ENCODE results near the gene CDK14.

Gene CDK14

DNA sequence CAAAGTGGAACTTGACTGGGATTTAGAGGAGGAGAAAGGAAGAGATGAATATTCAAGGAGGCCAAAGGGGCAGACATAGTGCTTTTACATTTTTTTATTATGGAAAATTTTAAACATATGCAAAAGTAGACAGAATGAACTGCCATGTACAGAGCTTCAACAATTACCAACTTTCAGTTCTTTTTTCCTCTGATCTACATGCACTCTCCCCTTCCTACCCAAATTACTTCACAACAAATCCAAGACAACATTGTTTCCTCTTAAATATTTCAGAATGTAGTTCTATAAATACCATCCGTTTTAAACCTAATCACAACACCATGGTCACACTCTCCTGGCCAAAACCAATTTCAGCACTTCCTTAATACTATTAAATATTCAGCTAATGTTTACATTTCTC lies 584.6 kb downstream of the CDK14 start:
- H2AFZ ChIP-seq (ENCODE audit: low read length, unreplicated experiment): no peak overlapping the region
- peaks cover 13% of the 10 kb centered on the region for H3K36me3 ChIP-seq (ENCODE audit: insufficient read depth, low read length)
- no peak overlapping the region for H3K4me3 ChIP-seq (ENCODE audit: low read depth, low read length)
- H3K4me1 ChIP-seq (ENCODE audit: control insufficient read depth, insufficient read depth, low read length, unreplicated experiment): peaks cover 26% of the 10 kb centered on the region
- H3K79me2 ChIP-seq (ENCODE audit: control insufficient read depth, insufficient read depth, low read length, unreplicated experiment): no peaks in the 10 kb centered on the region
- no peaks in the 10 kb centered on the region for H3K27me3 ChIP-seq (ENCODE audit: insufficient read depth, low read length)
- peak overlapping the region; percentile 75 for H3K27ac ChIP-seq (ENCODE audit: low read depth, low read length)

DNA sequence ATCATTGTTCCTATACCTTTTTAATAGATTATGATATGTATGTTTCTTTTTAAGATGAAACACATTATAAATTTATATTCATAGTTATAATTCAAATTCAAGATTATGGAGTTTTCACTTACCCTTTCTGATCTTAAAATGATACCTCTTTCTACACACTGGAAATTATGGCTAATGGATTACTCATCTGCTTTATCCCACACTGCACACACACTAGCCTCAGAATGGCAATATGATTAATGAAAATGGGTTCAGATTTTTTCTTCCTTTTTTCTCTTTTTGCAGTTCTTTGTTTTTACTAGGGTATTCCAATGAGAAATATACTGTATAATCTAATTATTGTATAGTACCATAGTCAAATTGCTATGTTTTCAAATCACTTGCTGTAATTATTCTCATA lies 585.8 kb downstream of the CDK14 start:
- Histone ChIP-seq H3K27me3 (ENCODE audit: insufficient read depth, low read length) (no peaks in the 10 kb centered on the region), H3K27ac (ENCODE audit: low read depth, low read length) (peak overlapping the region; percentile 75), H2AFZ (ENCODE audit: low read length, unreplicated experiment) (no peak overlapping the region), H3K79me2 (ENCODE audit: control insufficient read depth, insufficient read depth, low read length, unreplicated experiment) (no peaks in the 10 kb centered on the region), H3K36me3 (ENCODE audit: insufficient read depth, low read length) (peaks cover 13% of the 10 kb centered on the region), H3K4me1 (ENCODE audit: control insufficient read depth, insufficient read depth, low read length, unreplicated experiment) (peaks cover 26% of the 10 kb centered on the region), H3K4me3 (ENCODE audit: low read depth, low read length) (peak overlapping the region; percentile 49; the same call in 1 of the 2 replicates)

DNA sequence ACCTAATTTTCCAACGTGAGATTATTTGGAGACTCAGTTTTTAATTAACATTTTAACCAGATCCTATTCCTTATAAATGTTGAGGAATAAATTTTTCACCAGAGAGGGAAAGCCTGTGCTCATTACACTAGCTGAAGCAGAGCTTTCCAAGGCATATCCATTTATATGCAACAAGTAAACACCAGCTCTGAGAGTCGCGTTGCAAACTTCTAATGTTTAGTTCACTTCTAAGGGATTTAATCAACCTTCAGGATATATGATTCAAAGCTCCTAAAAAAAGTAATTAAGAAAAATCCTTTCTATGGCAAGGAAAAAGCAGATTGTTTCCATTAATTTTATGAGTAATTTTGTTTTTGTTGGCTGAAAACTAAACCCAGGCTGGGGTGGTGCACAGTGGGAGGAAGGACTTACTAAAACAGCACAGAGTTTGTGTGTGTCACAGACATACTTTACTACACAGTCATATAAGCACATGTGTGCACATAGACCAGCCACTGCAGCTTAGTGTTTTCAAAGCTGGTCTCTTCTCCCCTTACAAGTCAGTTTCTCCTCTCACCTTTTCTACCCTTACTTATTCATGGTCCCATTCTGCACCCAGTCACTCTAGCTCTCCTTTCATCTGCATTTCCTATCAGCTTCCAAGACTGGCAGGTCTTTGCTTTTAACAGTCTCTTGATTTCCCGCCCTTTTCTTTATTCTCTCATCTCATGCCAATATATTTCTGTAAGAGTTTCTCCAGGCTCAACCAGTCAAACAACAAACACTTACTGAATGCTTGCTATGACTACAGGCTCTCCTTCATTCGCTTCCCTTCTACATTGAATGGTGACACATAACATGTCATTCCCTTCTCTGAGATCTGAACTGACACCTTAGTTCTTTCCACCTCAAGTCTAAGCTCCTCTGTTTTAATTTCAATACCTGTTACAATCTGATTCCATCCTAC lies 587.0 kb downstream of the CDK14 start:
- H3K4me3 ChIP-seq (ENCODE audit: low read depth, low read length): peak overlapping the region; percentile 7; the same call in 1 of the 2 replicates
- peaks cover 13% of the 10 kb centered on the region for H3K36me3 ChIP-seq (ENCODE audit: insufficient read depth, low read length)
- no peak overlapping the region for H2AFZ ChIP-seq (ENCODE audit: low read length, unreplicated experiment)
- H3K79me2 ChIP-seq (ENCODE audit: control insufficient read depth, insufficient read depth, low read length, unreplicated experiment): no peaks in the 10 kb centered on the region
- H3K27me3 ChIP-seq (ENCODE audit: insufficient read depth, low read length): no peaks in the 10 kb centered on the region
- H3K27ac ChIP-seq (ENCODE audit: low read depth, low read length): peak overlapping the region; percentile 75
- peaks cover 26% of the 10 kb centered on the region for H3K4me1 ChIP-seq (ENCODE audit: control insufficient read depth, insufficient read depth, low read length, unreplicated experiment)

DNA sequence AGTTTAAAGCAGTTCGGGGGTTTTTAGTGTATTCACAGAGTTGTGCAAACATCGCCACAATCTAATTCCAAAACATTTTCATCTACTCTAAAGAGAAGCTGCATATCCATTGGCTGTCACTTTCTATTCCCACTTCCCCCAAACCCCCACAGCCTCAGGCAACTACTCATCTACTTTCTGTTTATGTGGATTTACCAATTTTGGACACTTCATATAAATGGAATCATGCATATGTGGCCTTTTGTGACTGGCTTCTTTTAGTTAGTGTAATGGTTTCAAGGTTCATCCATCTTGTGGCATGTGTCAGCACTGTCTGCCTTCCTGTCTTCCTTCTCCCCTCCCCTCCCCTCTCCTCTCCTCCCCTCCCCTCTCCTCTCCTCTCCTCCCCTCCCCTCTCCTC lies 589.6 kb downstream of the CDK14 start:
- no peaks in the 10 kb centered on the region for H3K79me2 ChIP-seq (ENCODE audit: control insufficient read depth, insufficient read depth, low read length, unreplicated experiment)
- H3K27me3 ChIP-seq (ENCODE audit: insufficient read depth, low read length): no peaks in the 10 kb centered on the region
- H3K4me1 ChIP-seq (ENCODE audit: control insufficient read depth, insufficient read depth, low read length, unreplicated experiment): peaks cover 26% of the 10 kb centered on the region
- H3K4me3 ChIP-seq (ENCODE audit: low read depth, low read length): no peak overlapping the region
- no peak overlapping the region for H3K27ac ChIP-seq (ENCODE audit: low read depth, low read length)
- H3K36me3 ChIP-seq (ENCODE audit: insufficient read depth, low read length): peaks cover 4% of the 10 kb centered on the region; the same call in 1 of the 2 replicates
- H2AFZ ChIP-seq (ENCODE audit: low read length, unreplicated experiment): no peak overlapping the region

DNA sequence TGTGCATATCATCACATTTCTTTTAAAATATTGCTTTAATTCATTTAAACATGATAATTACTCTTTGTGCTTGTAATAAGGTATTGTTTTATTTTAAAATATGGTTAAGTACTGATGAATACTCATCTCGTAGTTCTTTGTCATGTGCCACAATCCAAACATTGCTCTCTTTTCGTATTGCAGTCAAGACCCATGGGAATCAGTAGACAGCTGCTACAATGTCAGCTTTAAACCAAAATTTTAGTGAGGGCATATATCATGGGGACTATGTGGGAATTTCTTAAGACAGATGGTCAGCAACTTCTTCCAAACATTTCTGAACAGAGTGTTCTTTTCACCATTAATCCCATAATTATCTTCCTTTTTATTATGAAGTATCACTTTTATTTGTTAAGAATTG lies 590.9 kb downstream of the CDK14 start:
- H3K4me3 ChIP-seq (ENCODE audit: low read depth, low read length): no peak overlapping the region
- H3K27me3 ChIP-seq (ENCODE audit: insufficient read depth, low read length): no peaks in the 10 kb centered on the region
- H3K36me3 ChIP-seq (ENCODE audit: insufficient read depth, low read length): no peaks in the 10 kb centered on the region
- H3K27ac ChIP-seq (ENCODE audit: low read depth, low read length): no peak overlapping the region
- peaks cover 25% of the 10 kb centered on the region for H3K4me1 ChIP-seq (ENCODE audit: control insufficient read depth, insufficient read depth, low read length, unreplicated experiment)
- no peak overlapping the region for H2AFZ ChIP-seq (ENCODE audit: low read length, unreplicated experiment)
- H3K79me2 ChIP-seq (ENCODE audit: control insufficient read depth, insufficient read depth, low read length, unreplicated experiment): no peaks in the 10 kb centered on the region

DNA sequence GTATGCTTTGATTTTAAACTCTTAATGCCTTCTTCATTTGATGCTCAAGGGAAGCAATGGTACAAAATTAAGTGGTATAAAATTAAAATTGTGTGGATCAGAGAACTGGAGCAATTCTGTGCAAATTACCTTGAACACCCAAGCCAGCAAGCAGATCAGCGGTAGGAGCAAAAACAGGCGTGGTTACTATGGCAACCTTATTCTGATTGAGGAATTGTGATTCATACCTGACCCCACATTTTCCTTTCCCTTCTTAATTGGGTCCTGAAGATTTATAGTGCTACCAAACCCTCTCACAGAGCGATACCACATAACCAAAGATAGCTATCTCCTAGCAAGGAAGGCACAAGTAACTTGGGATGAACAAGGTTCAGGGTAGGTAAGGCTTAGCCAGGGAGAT lies 595.6 kb downstream of the CDK14 start:
- Histone ChIP-seq H3K27me3 (ENCODE audit: insufficient read depth, low read length) (no peaks in the 10 kb centered on the region), H3K4me1 (ENCODE audit: control insufficient read depth, insufficient read depth, low read length, unreplicated experiment) (peaks cover 19% of the 10 kb centered on the region), H2AFZ (ENCODE audit: low read length, unreplicated experiment) (no peak overlapping the region)

DNA sequence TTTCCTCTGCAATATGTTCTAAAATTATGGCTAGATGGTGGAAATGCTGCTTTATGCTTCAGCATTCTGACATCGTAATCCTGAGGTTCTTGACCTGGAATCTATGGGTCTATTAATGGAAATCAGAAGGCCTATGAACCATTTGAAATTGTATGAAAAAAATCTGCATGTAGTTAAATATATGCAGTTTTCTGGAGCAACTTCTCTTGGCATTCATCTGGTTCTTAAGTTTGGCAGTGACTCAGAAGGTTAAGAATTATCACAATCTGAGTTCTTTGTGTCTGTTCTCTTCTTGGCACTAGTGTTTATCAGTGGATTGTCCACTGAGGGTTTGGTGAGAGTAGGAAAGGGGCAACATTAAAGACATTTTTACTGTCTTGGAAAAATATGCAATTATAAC lies 597.0 kb downstream of the CDK14 start:
- H3K4me1 ChIP-seq (ENCODE audit: control insufficient read depth, insufficient read depth, low read length, unreplicated experiment): peaks cover 19% of the 10 kb centered on the region
- no peaks in the 10 kb centered on the region for H3K27me3 ChIP-seq (ENCODE audit: insufficient read depth, low read length)
- no peak overlapping the region for H3K27ac ChIP-seq (ENCODE audit: low read depth, low read length)
- H3K36me3 ChIP-seq (ENCODE audit: insufficient read depth, low read length): 0 out of 2 replicates have a peak, but pooled peaks cover 2% of the 10 kb centered on the region
- H3K4me3 ChIP-seq (ENCODE audit: low read depth, low read length): no peak overlapping the region
- H3K79me2 ChIP-seq (ENCODE audit: control insufficient read depth, insufficient read depth, low read length, unreplicated experiment): no peaks in the 10 kb centered on the region
- no peak overlapping the region for H2AFZ ChIP-seq (ENCODE audit: low read length, unreplicated experiment)

More for the DNA sequence above, 595.6 kb downstream of the CDK14 start:
- 0 out of 2 replicates have a peak, but pooled peaks cover 2% of the 10 kb centered on the region for H3K36me3 ChIP-seq (ENCODE audit: insufficient read depth, low read length)
- H3K27ac ChIP-seq (ENCODE audit: low read depth, low read length): no peak overlapping the region
- no peak overlapping the region for H3K4me3 ChIP-seq (ENCODE audit: low read depth, low read length)
- H3K79me2 ChIP-seq (ENCODE audit: control insufficient read depth, insufficient read depth, low read length, unreplicated experiment): no peaks in the 10 kb centered on the region

DNA sequence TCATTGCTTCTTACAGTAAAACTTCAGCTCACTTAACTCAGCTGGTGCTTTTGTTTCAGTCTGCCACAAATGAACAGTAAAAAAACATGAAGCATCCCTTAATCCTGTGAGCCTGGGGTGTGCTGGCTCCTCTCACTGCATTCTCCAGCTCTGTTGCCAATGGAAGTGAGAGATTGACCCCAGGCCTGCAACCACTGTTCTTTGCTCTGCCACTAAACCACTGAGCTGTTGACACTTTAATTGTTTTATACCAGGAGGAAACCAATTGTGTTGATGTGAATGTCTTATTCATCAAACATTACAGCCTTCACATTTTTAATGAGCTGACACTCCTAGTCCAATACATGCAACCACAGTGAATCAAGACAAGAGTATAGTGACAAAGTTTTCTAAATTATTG lies 598.7 kb downstream of the CDK14 start:
- 0 out of 2 replicates have a peak, but pooled peaks cover 2% of the 10 kb centered on the region for H3K36me3 ChIP-seq (ENCODE audit: insufficient read depth, low read length)
- no peak overlapping the region for H3K27ac ChIP-seq (ENCODE audit: low read depth, low read length)
- H3K79me2 ChIP-seq (ENCODE audit: control insufficient read depth, insufficient read depth, low read length, unreplicated experiment): no peaks in the 10 kb centered on the region
- peaks cover 19% of the 10 kb centered on the region for H3K4me1 ChIP-seq (ENCODE audit: control insufficient read depth, insufficient read depth, low read length, unreplicated experiment)
- H3K27me3 ChIP-seq (ENCODE audit: insufficient read depth, low read length): no peaks in the 10 kb centered on the region
- no peak overlapping the region for H3K4me3 ChIP-seq (ENCODE audit: low read depth, low read length)
- no peak overlapping the region for H2AFZ ChIP-seq (ENCODE audit: low read length, unreplicated experiment)

DNA sequence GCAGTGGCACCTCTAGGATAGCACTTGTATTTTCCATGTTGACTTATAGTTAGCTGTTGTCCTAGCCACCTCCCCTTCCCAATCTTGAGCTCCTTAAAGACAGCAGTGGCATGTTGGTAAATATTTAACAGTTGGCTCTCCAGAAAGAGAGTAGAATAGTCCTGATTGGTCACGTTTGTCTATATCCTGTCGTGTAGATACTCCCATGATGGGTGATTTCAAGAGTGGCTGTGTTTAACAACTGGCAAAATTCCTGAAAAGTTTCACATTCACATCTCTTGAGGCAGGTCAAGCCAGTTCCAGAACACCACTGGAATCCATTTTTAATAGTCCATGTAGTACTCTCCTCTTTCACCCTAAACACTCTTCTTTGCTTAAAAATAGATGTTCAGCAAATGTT lies 599.9 kb downstream of the CDK14 start:
- no peak overlapping the region for H2AFZ ChIP-seq (ENCODE audit: low read length, unreplicated experiment)
- 0 out of 2 replicates have a peak, but pooled peaks cover 2% of the 10 kb centered on the region for H3K36me3 ChIP-seq (ENCODE audit: insufficient read depth, low read length)
- no peak overlapping the region for H3K27ac ChIP-seq (ENCODE audit: low read depth, low read length)
- H3K4me3 ChIP-seq (ENCODE audit: low read depth, low read length): no peak overlapping the region
- no peaks in the 10 kb centered on the region for H3K27me3 ChIP-seq (ENCODE audit: insufficient read depth, low read length)
- no peaks in the 10 kb centered on the region for H3K79me2 ChIP-seq (ENCODE audit: control insufficient read depth, insufficient read depth, low read length, unreplicated experiment)
- peaks cover 19% of the 10 kb centered on the region for H3K4me1 ChIP-seq (ENCODE audit: control insufficient read depth, insufficient read depth, low read length, unreplicated experiment)

DNA sequence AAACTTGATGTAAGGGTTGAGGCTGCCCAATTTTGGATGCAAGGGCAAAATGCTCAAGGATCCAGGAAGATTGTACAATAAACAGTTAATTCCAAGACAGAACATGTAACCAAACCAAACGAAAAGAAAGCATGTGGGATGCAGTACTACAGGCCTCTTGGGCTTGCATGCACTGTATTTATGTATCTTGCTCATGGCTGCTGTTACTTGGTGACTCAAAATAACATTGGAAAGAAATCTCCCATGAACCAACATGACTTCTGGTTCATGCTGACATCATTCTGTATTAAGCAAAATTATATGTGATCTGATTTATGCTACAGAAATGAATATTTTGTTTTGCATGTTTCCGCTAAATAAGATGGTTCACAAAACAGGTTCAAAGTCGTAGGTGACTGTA lies 602.2 kb downstream of the CDK14 start:
- peaks cover 1% of the 10 kb centered on the region for H3K4me1 ChIP-seq (ENCODE audit: control insufficient read depth, insufficient read depth, low read length, unreplicated experiment)
- no peaks in the 10 kb centered on the region for H3K79me2 ChIP-seq (ENCODE audit: control insufficient read depth, insufficient read depth, low read length, unreplicated experiment)
- no peak overlapping the region for H3K4me3 ChIP-seq (ENCODE audit: low read depth, low read length)
- H3K36me3 ChIP-seq (ENCODE audit: insufficient read depth, low read length): 0 out of 2 replicates have a peak, but pooled peaks cover 2% of the 10 kb centered on the region
- no peak overlapping the region for H3K27ac ChIP-seq (ENCODE audit: low read depth, low read length)
- no peaks in the 10 kb centered on the region for H3K27me3 ChIP-seq (ENCODE audit: insufficient read depth, low read length)
- no peak overlapping the region for H2AFZ ChIP-seq (ENCODE audit: low read length, unreplicated experiment)

DNA sequence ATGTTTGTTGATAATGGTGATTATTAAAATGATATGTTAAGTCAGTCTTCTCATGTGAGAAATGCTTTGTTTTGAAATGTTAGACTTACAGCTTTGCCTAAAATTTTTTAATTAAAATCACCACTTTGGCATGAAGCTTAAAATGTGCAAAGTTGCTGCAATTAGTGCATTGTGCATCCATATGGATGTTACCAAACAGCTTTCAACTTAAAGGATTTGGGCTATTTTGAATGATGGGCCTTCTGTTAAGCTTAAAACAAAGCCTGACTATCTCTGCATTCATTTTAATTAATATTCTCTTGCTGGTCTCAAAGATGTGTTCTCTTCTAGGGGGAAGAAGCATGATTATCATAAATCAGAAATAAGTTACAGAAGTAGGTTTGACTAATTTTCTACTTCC lies 603.5 kb downstream of the CDK14 start:
- Histone ChIP-seq H3K27me3 (ENCODE audit: insufficient read depth, low read length) (no peaks in the 10 kb centered on the region), H3K79me2 (ENCODE audit: control insufficient read depth, insufficient read depth, low read length, unreplicated experiment) (no peaks in the 10 kb centered on the region), H3K4me1 (ENCODE audit: control insufficient read depth, insufficient read depth, low read length, unreplicated experiment) (no peaks in the 10 kb centered on the region)

More for the DNA sequence above, 603.5 kb downstream of the CDK14 start:
- Histone ChIP-seq H3K27ac (ENCODE audit: low read depth, low read length) (no peak overlapping the region), H3K4me3 (ENCODE audit: low read depth, low read length) (no peak overlapping the region), H2AFZ (ENCODE audit: low read length, unreplicated experiment) (no peak overlapping the region), H3K36me3 (ENCODE audit: insufficient read depth, low read length) (0 out of 2 replicates have a peak, but pooled peaks cover 2% of the 10 kb centered on the region)

All from ACC112 (cell line).